ENCODE results near the gene IQCH.

The IQCH gene

DNA sequence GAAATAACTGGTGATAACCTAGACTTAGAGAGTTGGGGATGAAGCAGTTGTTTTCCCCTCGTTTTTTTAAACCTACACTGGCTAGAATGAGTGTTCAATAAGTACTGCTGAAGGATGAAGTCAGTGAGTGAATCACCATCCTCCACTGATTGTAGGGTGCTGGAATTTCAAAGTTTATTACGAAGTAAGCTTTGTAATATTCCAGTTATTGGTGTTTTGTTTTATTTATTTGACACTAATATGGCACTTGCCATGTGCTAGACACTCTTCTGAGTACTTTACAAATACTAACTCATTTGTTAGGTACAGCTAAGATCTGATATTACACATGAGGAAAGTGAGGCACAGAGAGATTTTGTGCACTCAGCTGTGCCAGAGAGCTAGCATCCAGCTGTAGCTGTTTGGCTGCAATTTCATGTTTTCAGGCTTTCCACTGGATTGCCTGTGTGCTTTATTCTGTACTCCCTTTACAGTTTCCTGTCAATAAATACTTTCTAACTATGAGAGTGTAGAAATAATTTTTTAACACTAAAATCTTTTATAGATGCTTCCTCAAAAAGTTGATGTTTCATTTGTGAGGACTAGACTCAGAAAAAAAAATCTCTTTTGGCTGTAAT, 293.8 kb downstream of the IQCH start:
- peaks cover 7% of the 10 kb centered on the region for H3K36me3 ChIP-seq (ENCODE audit: control insufficient read depth, insufficient read depth, low read length)
- H3K4me3 ChIP-seq (ENCODE audit: insufficient read depth, low read depth, low read length, poor library complexity, severe bottlenecking) = no peak overlapping the region
- no peak overlapping the region for H3K27ac ChIP-seq (ENCODE audit: insufficient read depth, low read length, poor library complexity, severe bottlenecking)
- no peaks in the 10 kb centered on the region for H3K27me3 ChIP-seq (replicated peaks; ENCODE audit: control insufficient read depth, insufficient read depth, low read length, poor library complexity, severe bottlenecking)
- peaks cover 4% of the 10 kb centered on the region for H3K4me1 ChIP-seq (ENCODE audit: control insufficient read depth, insufficient read depth, low read length, poor library complexity, severe bottlenecking)
- no peak for DNase-seq
- H3K9me3 ChIP-seq (ENCODE audit: control insufficient read depth, low read length) = no peaks in the 10 kb centered on the region

DNA sequence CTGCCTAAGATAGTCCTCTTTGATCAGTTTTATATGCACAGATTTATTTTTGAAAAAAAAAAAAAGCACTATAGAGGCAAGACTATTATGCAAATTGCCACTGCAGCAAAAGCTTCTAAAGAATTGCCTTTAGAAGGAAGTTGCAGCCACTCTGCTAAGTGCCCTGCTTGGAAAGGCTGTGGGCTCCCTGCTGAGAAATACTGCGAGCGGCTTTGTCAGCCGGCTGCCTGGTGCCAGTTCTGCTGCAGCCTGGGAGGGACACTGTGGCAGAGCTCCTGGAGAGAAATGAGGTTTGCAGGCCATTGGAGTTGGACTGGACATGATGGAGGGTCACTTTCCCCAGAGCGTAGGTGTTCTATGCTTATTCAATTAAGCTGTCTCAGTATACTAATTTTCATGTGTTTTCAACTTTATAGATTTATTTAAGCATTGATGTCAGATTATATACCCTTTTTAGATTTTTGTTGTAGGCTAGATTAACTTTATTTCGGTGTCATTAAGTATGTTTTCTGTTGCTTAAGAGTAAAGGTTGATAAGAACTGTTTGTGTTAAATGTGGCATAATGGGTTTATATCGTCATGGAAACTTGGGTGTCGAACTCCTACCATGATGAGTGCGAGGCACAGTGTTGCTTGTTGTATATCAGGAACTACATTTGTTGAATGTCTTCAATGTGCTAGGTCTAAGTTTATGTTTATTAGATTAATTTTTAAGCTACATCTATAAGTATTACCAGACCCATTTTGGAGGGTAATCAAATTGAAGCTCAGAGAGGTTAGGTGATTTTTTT, 294.5 kb downstream of the IQCH start:
- Histone ChIP-seq H3K9me3 (ENCODE audit: control insufficient read depth, low read length) (no peaks in the 10 kb centered on the region), H3K4me1 (ENCODE audit: control insufficient read depth, insufficient read depth, low read length, poor library complexity, severe bottlenecking) (no peaks in the 10 kb centered on the region), H3K36me3 (ENCODE audit: control insufficient read depth, insufficient read depth, low read length) (peaks cover 7% of the 10 kb centered on the region), H3K4me3 (ENCODE audit: insufficient read depth, low read depth, low read length, poor library complexity, severe bottlenecking) (no peak overlapping the region), H3K27me3 (replicated peaks; ENCODE audit: control insufficient read depth, insufficient read depth, low read length, poor library complexity, severe bottlenecking) (no peaks in the 10 kb centered on the region), H3K27ac (ENCODE audit: insufficient read depth, low read length, poor library complexity, severe bottlenecking) (no peak overlapping the region)
- DNase-seq = no peak

DNA sequence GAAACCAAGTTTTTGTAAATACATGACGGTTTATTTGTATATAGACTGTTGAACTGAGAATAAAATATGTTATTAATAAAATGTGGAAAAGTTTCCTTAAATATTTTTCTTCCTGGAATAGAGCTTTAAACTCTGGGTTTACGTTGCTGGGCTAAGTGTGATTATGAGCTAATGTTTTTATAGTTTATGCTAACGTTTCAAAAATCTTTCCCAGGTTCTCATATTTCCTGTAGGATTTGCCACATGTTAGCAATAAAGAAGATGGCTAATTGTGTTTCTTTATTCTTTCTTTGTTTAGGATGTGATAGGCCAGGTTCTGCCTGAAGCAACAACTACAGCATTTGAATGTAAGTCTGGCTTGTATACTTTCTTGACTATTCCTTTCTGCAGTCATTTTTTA, 295.1 kb downstream of the IQCH start:
- Histone ChIP-seq H3K27me3 (replicated peaks; ENCODE audit: control insufficient read depth, insufficient read depth, low read length, poor library complexity, severe bottlenecking) (no peaks in the 10 kb centered on the region), H3K4me3 (ENCODE audit: insufficient read depth, low read depth, low read length, poor library complexity, severe bottlenecking) (no peak overlapping the region), H3K36me3 (ENCODE audit: control insufficient read depth, insufficient read depth, low read length) (peaks cover 7% of the 10 kb centered on the region), H3K9me3 (ENCODE audit: control insufficient read depth, low read length) (no peaks in the 10 kb centered on the region), H3K27ac (ENCODE audit: insufficient read depth, low read length, poor library complexity, severe bottlenecking) (no peak overlapping the region), H3K4me1 (ENCODE audit: control insufficient read depth, insufficient read depth, low read length, poor library complexity, severe bottlenecking) (no peaks in the 10 kb centered on the region)
- DNase-seq = no peak

- no peak overlapping the region for H3K27ac ChIP-seq (ENCODE audit: insufficient read depth, low read length, poor library complexity, severe bottlenecking)
- H3K36me3 ChIP-seq (ENCODE audit: control insufficient read depth, insufficient read depth, low read length) = peaks cover 7% of the 10 kb centered on the region
- DNase-seq = no peak
- no peaks in the 10 kb centered on the region for H3K4me1 ChIP-seq (ENCODE audit: control insufficient read depth, insufficient read depth, low read length, poor library complexity, severe bottlenecking)
- H3K4me3 ChIP-seq (ENCODE audit: insufficient read depth, low read depth, low read length, poor library complexity, severe bottlenecking) = no peak overlapping the region
- no peaks in the 10 kb centered on the region for H3K9me3 ChIP-seq (ENCODE audit: control insufficient read depth, low read length)
- H3K27me3 ChIP-seq (replicated peaks; ENCODE audit: control insufficient read depth, insufficient read depth, low read length, poor library complexity, severe bottlenecking) = no peaks in the 10 kb centered on the region
These were observed 295.9 kb downstream of the IQCH start for GRCh38 chr15:67550522-67550921.

- Histone ChIP-seq H3K27ac (ENCODE audit: insufficient read depth, low read length, poor library complexity, severe bottlenecking) (no peak overlapping the region), H3K4me1 (ENCODE audit: control insufficient read depth, insufficient read depth, low read length, poor library complexity, severe bottlenecking) (no peaks in the 10 kb centered on the region), H3K36me3 (ENCODE audit: control insufficient read depth, insufficient read depth, low read length) (peaks cover 7% of the 10 kb centered on the region), H3K9me3 (ENCODE audit: control insufficient read depth, low read length) (no peaks in the 10 kb centered on the region), H3K27me3 (replicated peaks; ENCODE audit: control insufficient read depth, insufficient read depth, low read length, poor library complexity, severe bottlenecking) (no peaks in the 10 kb centered on the region), H3K4me3 (ENCODE audit: insufficient read depth, low read depth, low read length, poor library complexity, severe bottlenecking) (no peak overlapping the region)
- DNase-seq = no peak
These were observed 296.7 kb downstream of the IQCH start for GRCh38 chr15:67551207-67551743.

All from effector memory CD4-positive, alpha-beta T cell (primary cell).